GM03348 (cell line): Measurements from ENCODE around the gene CFI.
"Not testable (repeated sequence)": the region's sequence is repeated elsewhere in the genome, so short reads cannot be mapped to it uniquely, and the experiment has no call there.

Experiments
- DNase-seq: peaks from one replicate; pipeline ENCODE4 v3.0.0; 2012; ENCODE audit warnings: low spot score

Gene CFI

GRCh38 chr4:109798866-109799265 is 2.9 kb downstream of the CFI start:
- DNase-seq: no peak

DNA sequence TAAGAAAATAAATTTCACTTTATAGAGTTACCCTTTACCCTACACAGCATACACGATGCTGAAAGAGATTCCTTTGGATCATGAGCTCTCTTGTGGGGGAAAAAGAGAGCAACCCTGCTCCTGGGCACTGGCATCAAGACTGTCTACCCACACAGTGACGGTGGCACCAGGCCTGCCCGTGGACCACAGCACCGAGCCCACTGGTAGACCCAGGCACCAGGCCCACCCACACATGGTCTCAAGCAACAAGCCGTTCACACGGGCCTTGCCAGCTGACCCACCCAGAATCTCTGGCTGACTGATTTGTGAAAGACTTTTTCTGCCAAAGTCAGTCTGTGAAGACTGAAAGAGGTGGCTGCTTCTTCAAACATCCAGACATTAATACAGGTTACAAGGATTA is 6.7 kb downstream of the CFI start:
- no peak for DNase-seq

- no peak for DNase-seq
Observed at GRCh38 chr4:109787807-109788206, 14.0 kb downstream of the CFI start.

DNA sequence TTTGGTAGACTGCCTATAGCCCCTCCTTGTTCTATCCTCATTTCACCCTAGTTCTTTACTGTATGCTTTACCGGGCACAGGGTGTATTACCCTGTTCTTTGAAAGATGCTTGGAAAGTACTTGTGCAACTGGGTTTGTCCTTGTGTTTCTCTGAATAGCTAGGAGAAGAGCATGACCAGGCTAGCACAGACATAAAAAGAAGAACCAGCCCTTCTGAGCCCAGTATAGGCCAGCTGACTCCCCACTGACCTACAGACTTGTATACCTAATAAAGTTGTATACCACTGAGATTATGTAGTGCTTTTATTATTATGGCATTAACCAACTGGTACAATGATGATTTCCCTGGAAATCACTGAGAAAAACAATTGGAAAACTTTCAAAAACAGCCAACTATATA is 15.0 kb downstream of the CFI start:
- no peak for DNase-seq

GRCh38 chr4:109782092-109782491 is 19.7 kb downstream of the CFI start:
- DNase-seq: not testable (repeated sequence)

DNA sequence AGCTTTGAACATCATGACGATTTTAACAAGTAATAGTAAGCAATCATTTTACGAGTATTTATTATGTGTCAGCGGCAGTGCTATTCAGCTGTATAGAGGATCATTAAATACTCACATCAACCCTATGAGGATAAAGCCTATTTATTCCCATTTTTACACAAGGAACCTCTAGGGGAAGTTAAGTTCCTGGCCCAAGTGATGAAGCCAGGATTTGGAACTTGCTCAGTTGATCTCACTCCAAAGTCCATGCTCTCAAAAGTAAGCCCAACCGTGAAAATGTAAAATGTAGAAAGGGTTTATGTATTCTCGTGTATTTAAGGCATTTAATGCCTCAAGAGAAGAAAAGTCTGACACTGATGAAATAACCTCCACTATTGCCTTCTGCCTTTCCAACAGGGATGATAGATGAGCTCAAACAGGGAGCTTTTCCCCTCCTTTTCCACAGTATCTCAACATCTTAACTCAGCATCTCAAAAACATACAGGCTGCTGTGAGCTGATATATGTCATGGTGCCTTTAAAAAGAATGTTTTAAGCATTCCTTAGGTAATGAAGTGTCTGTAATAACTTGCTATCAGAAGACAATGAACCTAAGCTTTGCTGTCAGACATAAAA is 36.9 kb downstream of the CFI start:
- DNase-seq: no peak

GRCh38 chr4:109764376-109764775 is 37.4 kb downstream of the CFI start:
- DNase-seq: no peak

- DNase-seq: no peak
Observed at GRCh38 chr4:109760682-109761081, 41.1 kb downstream of the CFI start.

GRCh38 chr4:109755656-109756055 is 46.1 kb downstream of the CFI start:
- DNase-seq: no peak

DNA sequence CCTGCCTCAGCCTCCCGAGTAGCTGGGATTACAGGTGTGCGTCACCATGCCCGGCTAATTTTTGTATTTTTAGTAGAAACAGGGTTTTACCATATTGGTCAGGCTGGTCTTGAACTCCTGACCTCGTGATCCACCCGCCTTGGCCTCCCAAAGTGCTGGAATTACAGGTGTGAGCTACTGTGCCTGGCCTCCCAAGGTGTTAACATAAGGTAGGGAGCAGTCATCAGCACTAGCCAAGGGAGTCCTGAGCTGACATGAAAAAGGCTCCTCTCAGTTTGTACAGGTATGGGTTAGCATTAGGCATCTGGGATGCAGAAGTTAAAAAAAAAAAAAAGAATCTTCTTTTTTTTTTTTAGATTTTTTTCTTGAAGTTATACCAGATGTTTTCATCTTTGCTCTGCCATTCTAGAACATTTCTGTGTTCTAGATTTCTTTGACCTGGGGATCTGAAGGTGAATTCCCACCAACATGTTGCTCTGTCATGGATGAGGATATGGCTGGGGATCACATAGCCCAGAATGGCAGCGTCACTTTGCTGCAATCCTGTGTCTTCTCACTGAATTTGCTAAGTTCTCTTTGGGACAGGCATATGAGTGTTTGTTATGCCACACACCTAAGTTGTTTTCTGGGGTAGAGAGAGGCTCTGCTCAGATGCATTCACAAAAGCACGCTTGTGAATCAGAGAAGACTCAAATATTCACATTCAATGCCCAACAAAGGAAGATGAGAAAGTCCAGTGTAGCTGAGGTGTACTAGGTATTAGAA is 47.5 kb downstream of the CFI start:
- DNase-seq: no peak

- DNase-seq: no peak
Observed at GRCh38 chr4:109752525-109752924, 49.3 kb downstream of the CFI start.

DNA sequence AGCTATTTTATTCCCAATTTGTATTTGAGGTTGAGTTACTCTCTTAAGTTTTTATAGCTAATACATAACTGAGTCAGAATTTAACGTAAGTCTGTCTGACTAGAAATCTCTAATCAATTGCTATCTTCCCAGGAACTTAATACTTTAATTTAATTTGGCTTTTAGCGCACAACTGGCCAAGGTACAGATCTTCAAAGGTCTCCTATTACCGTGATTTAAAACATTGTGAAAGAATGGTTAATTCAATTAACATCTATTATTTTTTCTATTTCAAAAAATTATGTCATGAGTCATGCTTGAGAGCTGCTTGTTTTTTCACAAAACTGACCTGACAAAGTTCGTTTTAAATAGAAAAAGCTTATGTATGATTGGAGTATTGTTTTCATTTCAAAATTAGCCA is 49.9 kb downstream of the CFI start:
- DNase-seq: no peak

GRCh38 chr4:109750652-109751244 is 51.1 kb downstream of the CFI start:
- DNase-seq: no peak

- DNase-seq: no peak
Observed at GRCh38 chr4:109749388-109750082, 52.3 kb downstream of the CFI start.

- DNase-seq: no peak
Observed at GRCh38 chr4:109748114-109748513, 53.7 kb downstream of the CFI start.

DNA sequence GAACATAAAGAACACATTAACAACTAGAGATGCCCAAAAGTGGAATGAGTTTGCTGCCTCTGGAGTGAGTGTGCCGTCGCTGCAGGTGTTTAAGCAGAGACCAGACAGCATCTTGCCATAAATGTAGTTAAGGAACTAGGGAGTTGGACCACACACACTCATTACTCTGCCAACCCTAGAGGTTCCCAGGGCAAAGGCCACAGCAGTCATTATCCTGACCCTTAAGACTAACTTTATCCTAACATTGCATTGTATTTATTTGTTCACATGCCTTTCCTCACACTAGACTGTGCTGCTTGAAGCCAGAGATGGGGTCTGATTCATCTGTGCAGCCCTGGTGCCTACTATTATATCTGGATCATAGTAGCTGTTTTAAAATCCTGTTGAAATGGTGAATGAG is 55.1 kb downstream of the CFI start:
- no peak for DNase-seq

GRCh38 chr4:109745830-109746229 is 56.0 kb downstream of the CFI start:
- DNase-seq: no peak

GRCh38 chr4:109739547-109739946 is 62.3 kb downstream of the CFI start:
- no peak for DNase-seq

DNA sequence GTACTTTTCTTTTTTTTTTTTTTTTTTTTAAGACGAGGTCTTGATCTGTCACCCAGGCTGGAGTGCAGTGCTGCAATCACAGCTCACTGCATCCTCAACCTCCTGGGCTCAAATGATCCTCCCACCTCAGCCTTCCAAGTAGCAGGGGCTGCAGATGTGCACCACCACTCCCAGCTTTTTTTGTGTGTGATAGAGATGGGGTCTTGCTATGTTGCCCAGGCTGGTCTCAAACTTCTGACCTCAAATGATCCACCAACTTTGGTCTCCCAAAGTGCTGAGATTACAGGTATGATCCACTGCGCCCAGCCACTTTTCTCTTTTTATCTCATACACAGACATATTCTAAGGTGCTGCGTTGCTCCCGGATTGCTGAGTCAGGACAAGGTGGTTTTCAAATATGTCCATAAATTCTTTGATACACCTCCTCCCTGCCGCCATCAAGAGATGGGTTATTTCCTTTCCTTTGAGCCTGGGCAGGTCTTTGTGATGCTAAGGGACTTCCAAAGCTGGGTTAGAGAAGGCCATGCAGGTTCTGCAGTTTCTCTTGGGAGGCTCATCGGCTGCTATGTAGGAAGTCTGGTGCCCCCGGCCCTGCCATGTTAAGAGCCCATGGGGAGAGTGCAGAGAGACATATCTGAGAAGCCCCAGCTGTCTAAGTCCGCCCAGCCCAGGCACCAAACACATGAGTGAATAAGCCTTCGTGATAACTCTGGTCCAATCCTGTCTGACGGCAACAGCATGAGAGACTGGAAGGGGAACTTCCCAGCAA is 63.5 kb downstream of the CFI start:
- DNase-seq: no peak

- DNase-seq: no peak
Observed at GRCh38 chr4:109735566-109736365, 66.0 kb downstream of the CFI start.

GRCh38 chr4:109733728-109734127 is 68.1 kb downstream of the CFI start:
- no peak for DNase-seq
